Airway epithelial cell (primary cell): ENCODE results near the gene OR1E2. TPM values are rescaled to one million over a fixed set of nuclear protein-coding genes. Genes with fewer than 3 reads are reported as not detected.

Experiments
- total RNA-seq: library from RNA; depleted of rRNA; stranded (reverse); fragments of >200 nt; gene quantifications from 2 replicates; pipeline ENCODE4 v1.2.3, GENCODE V29; 2015

OR1E2 gene, protein sequence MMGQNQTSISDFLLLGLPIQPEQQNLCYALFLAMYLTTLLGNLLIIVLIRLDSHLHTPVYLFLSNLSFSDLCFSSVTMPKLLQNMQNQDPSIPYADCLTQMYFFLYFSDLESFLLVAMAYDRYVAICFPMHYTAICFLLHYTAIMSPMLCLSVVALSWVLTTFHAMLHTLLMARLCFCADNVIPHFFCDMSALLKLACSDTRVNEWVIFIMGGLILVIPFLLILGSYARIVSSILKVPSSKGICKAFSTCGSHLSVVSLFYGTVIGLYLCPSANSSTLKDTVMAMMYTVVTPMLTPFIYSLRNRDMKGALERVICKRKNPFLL
- total RNA-seq: not detected in 2 replicates

GRCh38 chr17:3433741-3434140 is at the start of gene OR1E2:
Gene OR1E2 (minus strand): TSS chr17:3433841. CDS start chr17:3433841, 0 bp downstream.

GRCh38 chr17:3475812-3476610 is 42.4 kb upstream of the OR1E2 start, which contains the start of gene ASPA:
Gene ASPA (plus strand): TSS chr17:3475997. CDS start chr17:3476160, 163 bp downstream.

GRCh38 chr17:3471599-3471998 is 38.0 kb upstream of the OR1E2 start, which contains the start of gene SPATA22:
Gene SPATA22 (minus strand): TSS chr17:3471819. CDS start chr17:3469325, 2,494 bp downstream.

DNA sequence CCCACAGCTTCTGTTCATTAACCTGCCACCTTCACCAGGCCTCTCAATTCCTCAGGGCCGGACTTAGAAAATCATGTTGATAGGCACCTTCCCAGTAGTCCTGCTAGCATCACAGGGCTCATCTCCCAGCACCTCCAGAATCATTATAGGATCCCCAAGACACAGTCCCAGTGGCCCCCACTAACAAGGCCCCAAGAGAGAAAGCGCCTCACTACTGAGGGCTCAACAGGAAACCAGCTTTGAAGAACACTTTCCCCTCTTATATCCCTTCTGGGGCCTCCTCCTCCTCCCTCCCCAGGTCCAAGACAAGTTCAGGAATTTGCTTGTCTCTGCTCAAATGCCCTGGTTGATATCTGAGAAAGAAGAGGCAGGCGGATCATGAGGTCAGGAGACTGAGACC is 22.6 kb downstream of the OR1E2 start, which contains the start of gene OR3A3:
TSS of gene OR3A3 (plus strand) at position 301 of the 400 bp plus-strand sequence.

DNA sequence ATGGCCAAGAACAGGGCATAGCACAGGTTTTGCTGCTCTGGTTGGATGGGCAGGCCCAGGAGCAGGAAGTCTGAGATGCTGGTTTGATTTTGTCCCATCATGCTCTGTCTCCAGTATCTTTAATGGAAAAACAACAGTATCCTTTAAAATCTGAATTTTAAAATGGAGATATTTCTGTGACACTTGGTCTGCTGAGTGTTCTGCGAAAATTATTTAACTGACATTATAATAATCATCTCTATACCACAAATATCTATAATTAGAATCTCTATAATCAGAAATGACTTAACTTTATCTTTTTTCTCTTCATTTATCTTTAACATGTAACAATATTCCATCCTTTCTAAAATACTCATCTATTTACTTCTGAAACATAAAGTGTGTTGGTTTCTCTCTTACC is 35.3 kb downstream of the OR1E2 start, which contains the start of gene OR1E1:
TSS of gene OR1E1 (minus strand) at position 101 of the 400 bp plus-strand sequence. CDS start at position 101, 0 bp downstream.

DNA sequence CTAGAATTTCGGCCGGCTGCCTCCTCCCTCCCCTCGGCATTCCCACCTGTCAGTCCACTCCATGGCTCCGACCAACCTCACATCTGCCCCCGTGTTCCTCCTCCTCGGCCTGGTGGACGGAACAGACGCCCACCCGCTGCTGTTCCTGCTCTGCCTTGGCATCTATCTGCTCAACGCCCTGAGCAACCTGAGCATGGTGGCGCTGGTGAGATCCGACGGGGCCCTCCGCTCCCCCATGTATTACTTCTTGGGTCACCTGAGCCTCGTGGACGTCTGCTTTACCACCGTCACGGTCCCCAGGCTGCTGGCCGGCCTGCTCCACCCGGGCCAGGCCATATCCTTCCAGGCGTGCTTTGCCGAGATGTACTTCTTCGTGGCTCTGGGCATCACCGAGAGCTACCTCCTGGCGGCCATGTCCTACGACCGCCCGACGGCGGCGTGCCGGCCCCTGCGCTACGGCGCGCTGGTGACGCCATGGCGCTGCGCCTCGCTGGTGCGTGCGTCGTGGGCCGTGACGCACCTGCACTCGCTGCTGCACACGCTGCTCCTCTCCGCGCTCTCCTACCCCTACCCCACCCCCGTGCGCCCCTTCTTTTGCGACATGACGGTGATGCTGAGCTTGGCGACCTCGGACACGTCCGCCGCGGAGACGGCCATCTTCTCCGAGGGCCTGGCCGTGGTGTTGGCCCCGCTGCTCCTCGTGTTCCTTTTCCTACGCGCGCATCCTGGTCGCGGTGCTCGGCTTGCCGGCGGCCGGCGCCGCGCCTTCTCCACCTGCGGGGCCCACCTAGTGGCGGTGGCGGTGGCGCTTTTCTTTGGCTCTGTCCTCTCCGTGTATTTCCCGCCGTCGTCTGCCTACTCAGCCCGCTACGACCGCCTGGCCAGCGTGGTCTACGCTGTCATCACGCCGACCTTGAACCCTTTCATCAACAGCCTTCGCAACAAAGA is 47.5 kb downstream of the OR1E2 start, which contains the start of gene OR3A2:
TSS of gene OR3A2 (minus strand) at position 440 of the 948 bp plus-strand sequence.

Other genes with a start within 250 kb of the OR1E2 start
- not detected in 2 replicates for gene OR1A2, start 236.3 kb downstream of the OR1E2 start, total RNA-seq
- gene OR1A1, start 226.2 kb downstream of the OR1E2 start, total RNA-seq: not detected in 2 replicates
- gene OR3A1, start 135.5 kb downstream of the OR1E2 start, total RNA-seq: not detected in 2 replicates
- gene OR3A2, start 47.5 kb downstream of the OR1E2 start, total RNA-seq: not detected in 2 replicates
- gene OR1E1, start 35.4 kb downstream of the OR1E2 start, total RNA-seq: not detected in 2 replicates
- gene OR3A3, start 22.5 kb downstream of the OR1E2 start, total RNA-seq: not detected in 2 replicates
- not detected in 2 replicates for gene SPATA22, start 38.0 kb upstream of the OR1E2 start, total RNA-seq
- not detected in 2 replicates for gene ASPA, start 42.2 kb upstream of the OR1E2 start, total RNA-seq
- 2.0 and 4.9 TPM in 2 replicates for gene TRPV3, start 124.0 kb upstream of the OR1E2 start, total RNA-seq
- 0.46 and 1.5 TPM in 2 replicates for gene TRPV1, start 175.6 kb upstream of the OR1E2 start, total RNA-seq
- 13.9 and 17.6 TPM in 2 replicates for gene SHPK, start 202.4 kb upstream of the OR1E2 start, total RNA-seq
- gene CTNS, start 202.9 kb upstream of the OR1E2 start, total RNA-seq: 8.1 and 14.3 TPM in 2 replicates
- gene TAX1BP3, start 234.7 kb upstream of the OR1E2 start, total RNA-seq: 308 and 355 TPM in 2 replicates
- gene EMC6, start 235.0 kb upstream of the OR1E2 start, total RNA-seq: 17.0 and 33.9 TPM in 2 replicates